ENCODE results near the gene EXOC3L4.

EXOC3L4 gene

DNA sequence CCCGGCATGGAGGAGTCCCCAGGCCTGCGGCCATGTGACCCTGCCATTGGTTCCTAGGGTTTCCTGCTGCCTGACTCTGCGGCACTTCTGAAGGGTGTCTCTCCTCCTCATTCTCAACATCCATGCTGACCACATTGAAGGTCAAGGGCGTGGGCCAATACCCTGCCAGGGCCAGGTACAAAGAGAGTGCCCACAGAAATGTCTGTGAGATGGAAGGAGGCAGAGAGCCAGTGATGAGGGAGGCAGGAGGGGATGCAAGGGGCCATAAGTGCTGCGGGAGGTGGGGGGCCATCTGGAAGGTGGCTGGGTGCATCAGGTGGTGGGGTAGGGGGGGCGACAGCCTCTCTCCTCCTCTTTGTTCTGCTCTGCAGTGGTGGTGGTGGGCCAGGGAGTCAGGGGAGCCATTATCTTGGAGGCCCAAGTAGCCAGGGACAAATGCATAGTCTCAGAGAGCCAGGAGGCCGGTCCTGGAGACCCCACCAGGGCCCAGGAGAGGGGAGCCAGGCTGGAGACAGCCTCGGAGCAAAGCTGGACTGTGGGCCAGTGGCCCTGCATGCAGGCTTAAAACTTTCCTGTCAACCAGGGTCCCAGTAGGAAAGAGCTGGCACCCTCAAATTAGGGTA lies 24.2 kb upstream of the EXOC3L4 start:
- no peak for DNase-seq

DNA sequence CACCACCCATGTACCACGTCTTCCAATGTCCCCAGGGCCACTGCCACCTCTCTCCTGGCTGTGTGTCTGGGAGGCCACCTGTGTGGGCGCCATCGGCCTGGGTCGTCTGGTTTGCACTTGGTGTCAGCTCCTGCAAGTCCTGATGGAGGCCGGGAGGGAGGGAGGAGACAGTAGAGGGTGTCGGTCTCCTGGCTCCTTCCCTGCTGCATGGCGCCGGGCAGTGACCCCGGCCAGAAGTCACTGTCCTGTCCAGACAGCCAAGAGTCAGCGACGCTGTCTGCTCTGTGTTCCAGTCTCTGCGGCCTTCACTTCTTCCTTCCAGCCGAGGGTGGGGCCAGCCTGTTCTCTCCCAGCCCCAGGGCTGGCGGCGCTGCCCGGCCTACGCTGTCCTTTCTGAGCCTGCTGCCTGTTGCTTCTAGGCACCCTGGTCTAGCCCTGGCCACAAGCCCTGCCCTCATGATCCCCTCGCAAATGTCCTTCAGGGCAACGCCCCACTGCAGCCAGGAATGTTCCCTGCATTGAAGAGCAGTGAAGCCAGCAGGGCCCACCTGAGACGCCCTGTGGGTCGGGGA lies 23.5 kb upstream of the EXOC3L4 start:
- no peak for DNase-seq

DNA sequence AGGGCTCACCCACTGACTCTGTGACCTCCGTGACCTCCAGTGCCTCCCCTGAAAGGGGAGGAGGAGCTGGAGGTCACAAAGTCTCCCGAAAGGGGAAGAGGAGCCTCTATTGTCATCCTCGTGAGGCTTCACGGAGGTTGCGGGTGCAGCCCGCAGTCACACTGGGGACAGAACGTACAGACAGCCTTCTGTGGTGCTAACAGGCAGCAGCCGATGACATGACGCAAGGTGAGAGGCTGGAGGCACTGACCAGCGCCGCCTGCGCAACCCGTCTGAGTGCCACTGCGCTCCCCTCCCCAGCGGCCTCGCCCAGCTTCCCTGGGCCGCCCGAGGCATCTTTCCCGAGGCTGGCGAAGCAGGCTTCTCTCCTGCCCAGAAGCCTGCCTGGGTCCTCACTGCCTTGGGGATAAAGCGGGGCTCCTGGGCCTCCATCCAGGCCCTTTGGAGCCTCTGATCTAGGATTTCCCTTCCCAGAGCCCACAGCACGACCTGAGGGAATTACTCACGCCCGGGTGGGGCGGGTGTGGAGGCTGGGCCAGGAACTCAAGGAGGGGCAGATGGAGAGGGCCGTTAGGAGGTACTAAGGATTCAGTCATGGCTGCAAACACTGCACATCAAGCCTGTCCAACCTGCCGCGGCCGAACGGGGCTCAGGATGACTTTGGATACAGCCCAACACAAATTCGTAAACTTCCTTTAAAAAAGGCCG lies 22.8 kb upstream of the EXOC3L4 start:
- no peak for DNase-seq

DNA sequence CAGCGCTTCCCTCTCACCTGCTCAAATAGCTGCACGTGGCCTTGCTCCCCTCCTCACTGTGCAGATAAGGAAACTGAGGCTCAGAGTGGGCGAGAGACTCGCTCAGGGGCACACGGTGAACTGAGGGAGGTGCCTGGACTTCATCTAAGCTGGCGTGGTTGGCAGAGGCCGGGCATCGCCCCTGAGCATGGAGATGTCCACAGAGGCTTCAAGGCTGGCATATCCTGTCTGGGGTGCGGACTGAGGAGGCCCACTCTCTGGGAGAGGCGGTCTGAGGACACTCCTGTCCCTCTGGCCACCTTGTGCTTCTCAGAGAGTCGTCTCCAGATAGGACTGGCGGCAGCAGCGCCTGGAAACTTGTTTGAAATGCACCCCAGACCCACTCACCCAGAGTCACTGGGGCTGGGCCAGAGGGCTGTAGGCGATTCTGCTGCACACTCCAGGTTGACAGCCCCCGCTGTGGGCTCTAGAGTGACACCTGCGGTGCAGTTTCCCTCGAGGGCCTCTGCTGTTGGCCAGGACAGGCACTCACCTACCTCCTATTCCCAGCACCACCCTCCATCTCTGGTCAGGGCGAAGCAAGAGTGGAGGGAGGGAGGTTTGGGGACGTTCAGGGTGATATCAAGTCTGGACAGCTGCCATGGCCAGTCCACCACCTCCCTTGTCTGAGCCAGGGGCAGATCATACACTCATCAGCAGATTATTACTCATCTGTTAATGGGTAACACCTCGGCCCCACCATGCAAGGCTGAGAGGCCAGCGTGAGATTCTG lies 21.7 kb upstream of the EXOC3L4 start:
- no peak for DNase-seq

DNA sequence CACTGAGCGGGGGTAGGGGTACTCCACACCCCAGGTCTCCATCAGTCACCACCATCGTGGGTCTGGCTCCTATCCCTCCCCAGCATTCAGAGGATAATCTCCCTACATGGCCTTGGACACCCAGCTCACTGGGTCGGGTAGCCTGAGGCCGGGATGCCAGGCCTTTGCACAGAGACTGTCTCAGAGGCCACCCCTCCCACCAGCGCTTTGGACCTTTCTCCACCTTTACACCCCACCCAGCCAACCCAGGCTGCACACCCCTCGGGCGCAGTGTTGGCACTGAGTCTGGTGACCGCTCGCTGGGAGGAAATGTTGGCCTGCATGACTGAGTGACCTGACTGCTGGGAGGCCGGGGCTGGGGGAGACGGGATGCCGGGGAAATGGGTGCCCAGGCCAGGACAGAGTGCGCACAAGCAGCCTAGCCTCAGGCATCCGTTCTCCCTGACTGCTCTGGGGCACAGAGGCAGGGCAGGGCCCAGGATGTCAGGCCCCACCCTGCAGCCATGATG lies 21.1 kb upstream of the EXOC3L4 start:
- DNase-seq = no peak

DNA sequence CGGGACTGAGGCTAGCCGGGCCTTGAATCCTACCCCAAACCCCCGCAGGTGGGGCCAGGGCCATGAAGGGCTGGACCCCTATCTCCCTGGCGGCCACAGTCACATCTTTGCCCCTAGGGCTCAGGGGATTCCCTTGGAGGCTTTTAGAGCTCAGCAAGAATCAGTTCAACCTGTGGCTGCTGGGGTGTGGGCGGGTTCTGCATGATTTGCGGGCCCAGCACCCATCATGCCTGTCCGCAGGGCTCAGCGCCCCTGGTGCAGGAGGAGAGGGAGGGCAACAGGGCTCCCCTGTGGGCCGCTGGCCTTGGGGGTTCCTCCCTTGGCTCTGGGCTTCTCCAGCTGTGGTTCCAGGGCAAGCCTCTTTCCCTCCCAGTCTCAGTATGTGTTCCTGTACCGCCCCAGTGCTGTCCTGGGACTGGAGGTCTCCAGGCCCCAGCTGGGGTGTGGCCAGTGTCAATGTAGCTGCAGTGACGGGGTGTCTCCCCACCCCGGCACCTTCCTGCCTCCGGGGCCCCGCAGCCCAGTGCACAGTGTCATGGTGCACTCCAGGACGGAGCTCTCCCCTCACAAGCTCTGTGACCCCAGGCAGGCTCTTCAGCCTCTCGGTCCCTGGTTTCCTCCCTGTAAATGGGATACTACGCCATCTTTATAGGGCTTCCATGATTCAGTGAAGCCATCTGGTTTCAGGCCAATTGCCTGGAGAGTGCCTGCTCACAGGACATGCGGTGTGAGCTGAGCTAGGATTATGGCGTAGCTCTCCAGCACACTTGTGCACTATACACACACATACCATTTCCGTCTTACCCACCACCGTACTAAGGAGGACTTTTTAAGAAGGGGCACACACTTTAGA lies 20.4 kb upstream of the EXOC3L4 start:
- no peak for DNase-seq

DNA sequence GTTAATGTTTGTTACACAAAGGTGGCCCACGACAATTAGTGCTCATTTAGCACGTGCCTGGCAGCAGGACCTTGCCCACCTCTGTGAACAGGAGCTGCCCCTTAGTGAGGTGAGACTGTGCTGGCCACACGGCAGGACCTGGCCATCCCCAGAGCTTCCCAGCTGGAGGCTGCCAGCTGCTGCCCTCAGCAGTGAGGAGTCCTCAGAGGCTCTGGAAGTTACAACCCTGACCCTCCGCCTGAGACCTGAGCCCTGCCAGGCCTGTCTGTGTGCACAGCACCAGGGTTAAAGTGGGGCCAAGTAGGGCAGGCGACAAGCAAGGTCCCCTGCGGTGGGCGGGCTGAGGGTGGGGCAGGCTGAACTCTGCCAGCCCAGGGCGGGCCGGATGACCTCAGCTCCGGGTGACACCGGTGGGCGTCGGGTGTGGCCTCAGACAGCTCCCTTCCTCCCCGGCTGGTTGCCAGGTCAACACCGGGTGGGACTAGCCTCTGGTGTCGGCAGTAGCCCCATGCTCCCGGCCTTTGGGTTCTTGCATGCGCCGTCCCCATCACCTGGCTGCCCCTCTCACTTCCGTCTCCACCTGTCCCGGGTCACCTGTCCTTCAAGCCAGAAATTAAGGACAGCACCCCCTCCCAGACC lies 19.7 kb upstream of the EXOC3L4 start:
- peak in 1 of 58 donors; percentile 22 for DNase-seq

DNA sequence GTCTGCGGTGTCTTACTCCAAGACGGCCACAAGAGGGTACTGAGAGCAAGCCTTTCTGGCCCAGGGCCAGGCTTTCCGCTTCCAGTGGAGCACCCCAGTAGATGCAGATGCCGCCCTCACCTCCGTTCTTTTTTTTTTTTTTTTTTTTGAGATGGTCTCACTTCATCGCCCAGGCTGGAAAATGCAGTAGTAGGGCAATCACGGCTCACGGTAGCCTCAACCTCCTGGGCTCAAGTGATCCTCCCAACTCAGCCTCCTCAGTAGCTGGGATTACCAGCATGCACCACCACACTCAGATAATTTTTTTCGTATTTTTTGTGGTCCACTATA lies 16.1 kb upstream of the EXOC3L4 start:
- peak in 50 of 58 donors; percentile 6 to 84 (median 38) for DNase-seq

DNA sequence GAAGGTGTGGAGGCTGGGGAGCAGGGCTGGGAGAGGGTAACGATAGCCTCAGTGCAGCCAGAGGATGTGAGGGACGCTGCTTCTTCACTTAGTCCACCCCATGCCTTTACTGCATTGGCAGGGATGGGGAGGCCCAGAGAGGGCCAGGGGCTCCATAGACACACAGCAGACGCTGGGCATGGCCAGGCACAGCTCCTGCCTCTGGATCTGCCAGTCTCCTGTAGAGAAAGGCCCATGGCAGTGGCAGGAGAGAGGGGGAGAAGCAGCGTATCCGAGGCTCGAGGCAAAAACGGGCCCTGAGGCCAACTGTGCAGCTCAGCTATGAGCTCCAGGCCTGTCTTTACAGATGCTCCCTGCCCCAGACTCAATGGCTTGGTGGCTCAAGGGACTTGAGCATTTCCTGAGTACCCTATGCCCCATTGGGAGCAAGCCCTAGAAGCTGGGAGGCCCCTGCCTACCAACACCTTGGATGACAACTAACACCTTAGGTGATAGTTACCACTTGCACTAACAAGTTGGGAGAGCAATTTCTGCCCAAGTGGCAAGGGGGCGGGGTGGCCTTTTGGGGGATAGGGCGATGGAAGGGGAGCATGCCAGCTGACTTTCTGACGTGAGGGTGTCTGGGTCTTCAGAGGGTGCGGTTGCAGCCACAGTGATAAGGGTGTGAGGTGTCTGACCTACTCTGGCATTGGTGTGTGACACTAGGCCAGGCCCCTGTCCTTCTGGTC lies 15.5 kb upstream of the EXOC3L4 start:
- no peak for DNase-seq

DNA sequence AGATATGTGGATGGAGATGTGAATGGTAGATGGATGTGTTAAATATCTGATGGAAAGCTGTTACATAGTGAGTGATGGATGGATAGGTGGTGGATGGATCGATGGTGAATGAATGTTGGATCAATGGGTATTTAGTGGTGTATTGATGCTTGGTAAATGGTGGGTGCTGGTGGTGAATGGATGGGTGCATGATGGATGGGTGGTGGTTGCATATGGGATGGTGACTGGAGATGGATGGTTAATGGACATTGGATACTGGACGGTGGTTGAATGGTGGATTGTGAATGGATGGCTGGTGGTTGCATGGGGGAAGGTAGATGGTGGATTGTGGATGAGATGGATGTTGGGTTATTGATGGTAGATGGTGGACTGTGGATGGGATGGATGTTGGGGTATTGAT lies 12.6 kb upstream of the EXOC3L4 start:
- DNase-seq = no peak

DNA sequence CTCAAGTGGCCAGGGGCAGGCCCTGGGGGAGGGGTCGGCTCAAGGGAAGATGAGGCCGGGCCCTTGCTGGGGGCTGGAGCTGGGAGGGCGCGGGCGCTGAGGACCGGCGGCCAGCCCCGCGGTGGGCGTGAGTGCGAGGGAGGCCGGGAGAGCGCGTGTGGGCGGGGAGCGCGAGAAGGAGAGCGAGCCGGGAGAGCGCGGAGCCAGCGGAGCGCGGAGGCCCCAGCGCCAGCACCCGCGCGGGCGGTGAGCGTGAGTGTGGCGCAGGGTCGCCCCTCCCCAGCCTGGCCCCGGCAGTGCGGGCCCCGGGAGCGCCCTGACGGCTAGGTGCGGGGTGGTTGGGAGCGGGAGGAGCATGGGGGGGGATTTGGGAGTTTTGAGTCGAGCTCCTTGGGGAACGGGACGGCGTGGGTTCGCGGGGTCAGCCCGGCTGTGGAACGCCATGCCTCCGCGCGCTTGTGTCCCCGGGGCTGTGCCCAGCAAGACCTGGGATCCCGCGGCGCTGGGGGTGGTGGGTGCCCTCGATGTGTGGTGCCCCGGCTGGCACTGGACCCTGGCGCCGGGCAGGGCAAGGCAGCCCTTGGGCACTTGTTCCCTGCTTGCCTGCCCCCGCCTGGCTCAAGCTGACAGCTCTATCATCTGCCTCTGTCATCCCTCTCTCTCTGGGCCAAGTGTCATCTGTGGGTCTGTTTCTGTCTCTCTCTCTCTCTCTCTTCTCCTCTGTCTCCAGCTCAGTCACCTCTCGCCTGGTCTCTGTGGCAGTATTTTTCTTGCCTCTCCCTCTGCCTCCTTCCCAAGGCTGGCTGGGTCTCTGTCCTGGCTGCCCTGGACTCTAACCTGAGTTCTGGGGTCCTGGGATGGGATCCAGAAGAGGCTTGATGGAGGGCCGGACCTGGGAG lies 10.3 kb upstream of the EXOC3L4 start, which contains the start of gene LBHD2:
Gene LBHD2, plus strand, starts transcription at position 190 of the 899 bp plus-strand sequence. CDS start 1,803 bp downstream, outside the sequence.
- no peak for DNase-seq

DNA sequence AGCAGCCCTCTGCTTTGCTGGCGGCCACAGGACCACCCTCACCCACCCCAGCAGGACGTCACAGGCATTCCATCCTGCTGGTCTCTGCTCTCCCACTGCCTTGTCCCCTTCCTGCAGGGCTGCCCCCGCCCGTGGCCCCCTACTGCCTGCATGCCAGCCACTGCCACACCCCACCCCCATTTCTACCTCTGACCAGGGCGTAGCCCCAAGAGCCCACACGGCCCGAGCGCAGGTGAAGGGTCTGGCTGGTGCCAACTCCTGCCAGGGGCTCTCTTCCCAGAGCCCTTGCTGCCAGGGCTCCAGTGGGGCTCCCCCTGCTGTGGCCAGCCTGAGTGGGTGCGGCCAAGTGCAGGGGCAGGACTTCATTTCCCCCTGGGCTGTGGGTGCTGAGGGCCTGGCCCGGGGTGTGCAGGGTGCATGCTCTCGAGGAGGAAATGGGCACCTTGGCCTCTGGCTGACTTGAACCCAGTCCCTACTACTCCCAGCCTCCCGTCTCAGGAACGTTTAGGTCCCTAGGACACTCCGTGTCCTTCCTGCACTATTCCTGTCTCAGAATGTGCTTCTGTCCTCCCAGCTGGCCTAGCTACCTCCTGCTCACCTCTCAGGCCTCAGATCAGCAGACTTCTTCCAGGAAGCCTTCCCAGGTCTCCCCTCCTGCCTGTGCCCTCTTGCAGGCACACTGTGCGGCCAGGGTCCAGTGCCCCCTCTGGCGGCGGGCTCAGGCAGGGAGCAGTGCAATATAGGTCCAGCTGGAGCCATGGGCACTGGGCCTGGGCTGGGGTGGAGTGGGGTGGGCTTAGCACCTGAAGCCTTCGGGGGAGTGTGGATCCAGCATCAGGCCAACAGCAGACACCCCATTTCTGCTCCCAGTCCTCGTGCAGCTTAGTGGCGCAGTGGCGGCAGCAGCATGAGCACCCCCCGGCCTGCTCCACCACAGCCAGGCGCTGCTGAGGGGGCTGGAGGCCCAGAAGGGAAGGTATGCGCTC lies 9.1 kb upstream of the EXOC3L4 start:
- DNase-seq = no peak

DNA sequence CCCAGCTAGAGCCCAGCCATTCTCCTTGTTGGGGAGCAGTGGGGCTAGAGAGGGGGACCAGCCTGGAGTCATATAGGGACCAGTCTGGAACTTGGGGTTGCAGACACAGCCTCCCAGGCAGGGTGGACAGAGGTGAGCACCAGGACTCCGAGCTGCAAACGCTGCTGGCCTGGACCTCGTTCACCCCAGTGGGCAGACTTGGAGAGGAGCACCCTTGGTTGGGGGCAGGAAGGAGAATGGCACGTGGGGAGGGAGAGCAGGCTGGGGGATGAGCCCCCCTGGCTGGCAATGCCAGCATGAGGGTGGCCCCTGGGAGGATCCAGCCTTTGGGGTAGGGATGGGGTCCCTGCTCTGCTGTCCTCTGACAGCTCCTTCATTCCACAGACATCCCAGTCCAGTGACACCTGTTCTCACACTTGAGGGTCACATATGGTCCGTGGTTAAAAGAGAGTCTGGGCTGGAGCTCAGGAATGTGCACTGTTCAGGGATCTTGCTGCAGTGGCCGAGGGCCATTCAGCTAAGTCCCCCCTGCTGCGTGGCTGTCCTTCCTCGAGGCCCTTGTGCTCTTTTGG lies 7.7 kb upstream of the EXOC3L4 start:
- DNase-seq = no peak

DNA sequence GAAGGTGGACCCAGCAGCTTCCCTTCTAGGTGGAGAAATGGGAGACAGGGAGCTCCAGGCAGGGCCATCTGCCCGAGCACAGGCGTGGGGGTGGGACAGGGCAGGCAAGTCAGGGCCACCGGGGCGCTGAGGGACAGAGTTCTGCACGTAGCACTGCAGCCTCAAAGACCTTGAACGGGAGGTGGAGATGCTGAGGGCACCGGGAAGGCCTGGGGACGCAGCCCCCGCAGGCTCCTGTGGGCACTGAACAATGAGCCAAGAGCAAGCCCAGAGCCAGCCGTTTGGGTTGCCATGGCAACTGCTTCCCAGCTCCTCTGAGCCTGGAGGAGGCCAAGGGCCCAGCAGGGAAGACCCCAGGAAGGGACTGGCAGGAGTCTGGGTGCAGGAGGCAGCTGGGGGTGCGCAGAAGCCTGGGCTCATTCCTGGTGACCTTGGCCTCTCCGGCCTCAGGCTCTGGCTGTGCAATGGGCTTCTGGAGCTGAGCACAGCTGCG lies 7.1 kb upstream of the EXOC3L4 start:
- DNase-seq = peak in 2 of 58 donors; percentile 12 to 17

DNA sequence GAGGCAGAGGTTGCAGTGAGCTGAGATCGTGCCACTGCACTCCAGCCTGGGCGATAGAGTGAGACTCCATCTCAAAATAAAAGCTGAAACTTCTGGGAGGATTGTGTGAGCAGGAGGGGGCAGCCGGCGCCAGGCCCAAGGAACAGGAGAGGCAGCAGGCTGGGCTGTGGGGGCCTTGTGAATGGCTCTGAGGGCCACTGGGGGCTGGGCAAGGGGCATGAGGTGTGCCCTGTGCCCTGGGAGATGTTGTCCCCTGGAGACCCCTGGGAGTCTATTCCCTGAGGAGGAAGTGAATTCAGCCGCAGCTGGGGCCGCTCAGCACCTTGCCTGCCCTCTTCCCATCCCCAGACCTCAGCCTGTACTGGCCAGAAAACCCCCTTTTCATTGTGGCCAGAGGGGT lies 5.6 kb upstream of the EXOC3L4 start:
- DNase-seq = no peak

All from anterior cingulate cortex (tissue), 58 donors.